ENCODE data around the gene SLC7A5. TPM values are rescaled to one million over a fixed set of nuclear protein-coding genes. Genes with fewer than 3 reads are reported as not detected.

Gene SLC7A5
- total RNA-seq, 2 donors from 2014 or later = 1.6 to 3.4 TPM

DNA sequence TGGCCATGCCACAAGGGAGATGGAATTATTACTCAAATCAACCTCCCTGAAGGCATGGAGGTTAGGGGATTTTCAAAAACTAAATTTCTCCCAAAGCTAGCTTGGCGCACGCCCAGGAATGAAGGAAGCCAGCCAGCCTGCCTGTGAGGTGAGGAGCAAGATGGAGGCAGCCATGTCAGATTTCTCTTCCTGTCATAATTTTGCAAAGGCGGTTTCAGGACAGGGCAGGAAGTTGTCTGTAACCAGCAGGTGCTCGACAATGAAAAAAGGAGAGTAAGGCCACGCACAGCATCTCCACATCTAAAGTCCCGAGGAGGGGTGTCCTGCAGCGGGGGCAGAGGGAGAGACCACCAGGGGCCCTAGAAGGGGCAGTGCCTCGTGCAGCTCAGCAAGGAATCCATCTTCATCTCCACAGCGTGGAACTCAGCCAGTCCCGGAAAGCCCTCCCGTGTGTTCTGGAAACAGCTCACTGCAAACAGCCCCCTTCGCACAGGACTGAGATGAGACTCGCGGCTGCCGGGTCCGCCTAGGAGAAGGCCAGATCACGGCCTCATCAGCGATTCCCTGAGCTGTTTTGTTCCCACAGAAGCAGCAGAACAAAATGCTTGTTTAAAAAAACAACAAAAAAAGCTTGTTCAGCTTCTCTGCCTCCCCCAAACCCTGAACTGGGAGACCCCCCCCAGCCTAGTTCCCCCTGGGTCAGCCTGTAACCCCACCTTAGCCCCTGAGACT is 47.8 kb downstream of the SLC7A5 start:
- TF ChIP-seq, protein P1, sequence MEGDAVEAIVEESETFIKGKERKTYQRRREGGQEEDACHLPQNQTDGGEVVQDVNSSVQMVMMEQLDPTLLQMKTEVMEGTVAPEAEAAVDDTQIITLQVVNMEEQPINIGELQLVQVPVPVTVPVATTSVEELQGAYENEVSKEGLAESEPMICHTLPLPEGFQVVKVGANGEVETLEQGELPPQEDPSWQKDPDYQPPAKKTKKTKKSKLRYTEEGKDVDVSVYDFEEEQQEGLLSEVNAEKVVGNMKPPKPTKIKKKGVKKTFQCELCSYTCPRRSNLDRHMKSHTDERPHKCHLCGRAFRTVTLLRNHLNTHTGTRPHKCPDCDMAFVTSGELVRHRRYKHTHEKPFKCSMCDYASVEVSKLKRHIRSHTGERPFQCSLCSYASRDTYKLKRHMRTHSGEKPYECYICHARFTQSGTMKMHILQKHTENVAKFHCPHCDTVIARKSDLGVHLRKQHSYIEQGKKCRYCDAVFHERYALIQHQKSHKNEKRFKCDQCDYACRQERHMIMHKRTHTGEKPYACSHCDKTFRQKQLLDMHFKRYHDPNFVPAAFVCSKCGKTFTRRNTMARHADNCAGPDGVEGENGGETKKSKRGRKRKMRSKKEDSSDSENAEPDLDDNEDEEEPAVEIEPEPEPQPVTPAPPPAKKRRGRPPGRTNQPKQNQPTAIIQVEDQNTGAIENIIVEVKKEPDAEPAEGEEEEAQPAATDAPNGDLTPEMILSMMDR (IDR thresholded peaks at IDR 0.05) = no peak
- TF ChIP-seq POLR2A (IDR thresholded peaks at IDR 0.05) = no peak
- DNase-seq = no peak
- no peak overlapping the region for H3K4me3 ChIP-seq
- intact Hi-C loops (cut with DNase I) = no loop called here
- no peaks in the 10 kb centered on the region for H3K27me3 ChIP-seq
- no peak for ATAC-seq
- H3K4me1 ChIP-seq = no peaks in the 10 kb centered on the region
- H3K9me3 ChIP-seq = peaks cover 0 to 12% (median 0%) of the 10 kb centered on the region in 3 donors
- 59 to 62% methylated on average over 16 to 18 of the region's 18 CpGs for whole genome bisulfite sequencing, 2 donors
- H3K36me3 ChIP-seq (replicated peaks in 1 of 2; ENCODE audit: insufficient read depth in 1 of 2, low read depth in 2 of 2) = no peaks in the 10 kb centered on the region
- H3K27ac ChIP-seq = no peak overlapping the region

DNA sequence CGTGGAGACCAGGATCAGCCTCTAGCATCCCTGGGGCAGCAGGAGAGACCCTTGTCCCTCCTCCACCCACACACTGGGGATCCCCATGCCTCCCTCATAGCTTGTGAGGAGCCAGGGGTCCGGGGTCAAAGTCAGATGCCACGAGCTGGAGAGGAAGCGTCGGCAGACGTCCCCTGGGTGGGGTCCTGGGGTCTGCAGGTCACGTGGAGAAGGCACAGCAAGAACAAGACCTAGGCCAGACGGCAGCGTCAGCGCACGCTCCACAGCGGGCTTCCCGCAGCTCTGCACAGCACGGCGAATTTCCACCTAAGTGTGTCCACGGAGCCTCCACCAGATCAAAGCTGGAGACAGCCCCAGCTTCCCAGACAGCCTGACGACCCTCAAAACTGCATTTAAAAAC is 49.3 kb downstream of the SLC7A5 start:
- Histone ChIP-seq H3K4me3 (no peak overlapping the region), H3K36me3 (replicated peaks in 1 of 2; ENCODE audit: insufficient read depth in 1 of 2, low read depth in 2 of 2) (no peaks in the 10 kb centered on the region), H3K27ac (no peak overlapping the region), H3K27me3 (no peaks in the 10 kb centered on the region), H3K9me3 (peaks cover 0 to 14% (median 0%) of the 10 kb centered on the region in 3 donors), H3K4me1 (no peaks in the 10 kb centered on the region)
- DNase-seq (no peak), ATAC-seq (no peak)
- intact Hi-C loops (cut with DNase I) = no loop called here
- no peak for TF ChIP-seq POLR2A (IDR thresholded peaks at IDR 0.05)
- TF ChIP-seq, protein P1 (IDR thresholded peaks at IDR 0.05) = no peak
- WGBS, 2 donors = 81 to 90% methylated on average over 12 to 17 of the region's 17 CpGs

DNA sequence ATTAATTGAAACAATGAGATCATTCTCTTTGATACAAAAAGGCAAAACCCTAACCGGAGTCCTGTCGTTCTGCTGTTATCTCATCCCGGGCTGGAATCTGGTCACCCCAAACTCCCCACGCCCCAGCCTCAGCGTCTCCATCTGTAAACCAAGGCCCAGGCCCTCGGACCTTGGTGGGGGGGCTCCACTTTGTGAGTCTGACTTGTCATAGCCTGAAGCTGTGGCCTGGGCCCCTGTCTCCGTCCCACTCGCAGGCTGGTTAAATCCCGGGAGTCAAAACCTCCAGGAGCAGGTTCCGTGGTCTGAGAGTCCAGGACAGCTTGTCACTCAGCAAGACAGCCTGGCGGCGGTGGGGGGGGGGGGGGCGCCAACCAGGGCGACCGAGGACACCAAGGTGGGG is 50.0 kb downstream of the SLC7A5 start:
- no peaks in the 10 kb centered on the region for H3K4me1 ChIP-seq
- no peak for DNase-seq
- WGBS, 2 donors = 69 to 81% methylated on average over 6 to 14 of the region's 15 CpGs
- ATAC-seq = no peak
- H3K27me3 ChIP-seq = no peaks in the 10 kb centered on the region
- peaks cover 0 to 14% (median 0%) of the 10 kb centered on the region in 3 donors for H3K9me3 ChIP-seq
- H3K36me3 ChIP-seq (replicated peaks in 1 of 2; ENCODE audit: insufficient read depth in 1 of 2, low read depth in 2 of 2) = no peaks in the 10 kb centered on the region
- H3K27ac ChIP-seq = no peak overlapping the region
- intact Hi-C loops (cut with DNase I) = no loop called here
- H3K4me3 ChIP-seq = no peak overlapping the region
- TF ChIP-seq POLR2A (IDR thresholded peaks at IDR 0.05) = no peak
- TF ChIP-seq, protein P1 (IDR thresholded peaks at IDR 0.05) = no peak

DNA sequence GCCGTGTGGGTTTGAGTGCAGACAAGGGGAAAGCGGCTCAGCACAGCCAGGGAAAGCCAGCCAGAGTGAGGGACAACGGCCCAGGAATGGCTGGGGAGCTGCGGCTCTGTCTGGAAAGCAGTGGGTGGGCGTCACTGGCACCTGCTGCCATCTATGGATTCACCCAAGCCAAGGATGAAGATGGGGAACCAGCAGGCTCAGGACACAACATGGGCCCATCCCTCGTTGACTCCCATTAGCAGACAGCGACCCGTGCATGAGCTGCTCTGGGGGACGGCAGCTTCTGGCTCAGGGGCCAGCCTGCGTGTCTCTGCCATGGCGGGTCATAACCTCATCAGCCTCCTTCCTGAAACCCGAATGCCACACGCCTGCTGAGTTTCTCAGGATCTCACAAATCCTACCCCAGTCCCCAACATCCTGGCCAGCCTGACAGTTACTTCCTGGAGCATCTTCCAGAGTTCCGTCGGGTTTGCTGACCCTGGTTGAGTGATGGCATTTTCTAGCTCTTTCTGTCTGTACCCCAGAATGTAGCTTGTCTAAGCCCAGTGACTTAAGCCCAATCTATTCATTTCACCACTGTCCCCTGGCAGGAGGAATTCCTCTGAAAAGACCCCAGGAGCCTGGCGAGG is 50.7 kb downstream of the SLC7A5 start:
- Histone ChIP-seq H3K27me3 (no peaks in the 10 kb centered on the region), H3K36me3 (replicated peaks in 1 of 2; ENCODE audit: insufficient read depth in 1 of 2, low read depth in 2 of 2) (no peaks in the 10 kb centered on the region), H3K27ac (no peak overlapping the region), H3K9me3 (peaks cover 0 to 14% (median 0%) of the 10 kb centered on the region in 3 donors), H3K4me3 (no peak overlapping the region), H3K4me1 (no peaks in the 10 kb centered on the region)
- no peak for DNase-seq
- 80 to 94% methylated on average over 8 to 16 of the region's 16 CpGs for WGBS, 2 donors
- no peak for TF ChIP-seq POLR2A (IDR thresholded peaks at IDR 0.05)
- TF ChIP-seq, protein P1 (IDR thresholded peaks at IDR 0.05) = no peak
- no peak for ATAC-seq
- intact Hi-C loops (cut with DNase I) = no loop called here
